ENCODE measurements around the gene MAVS.

MAVS gene

DNA sequence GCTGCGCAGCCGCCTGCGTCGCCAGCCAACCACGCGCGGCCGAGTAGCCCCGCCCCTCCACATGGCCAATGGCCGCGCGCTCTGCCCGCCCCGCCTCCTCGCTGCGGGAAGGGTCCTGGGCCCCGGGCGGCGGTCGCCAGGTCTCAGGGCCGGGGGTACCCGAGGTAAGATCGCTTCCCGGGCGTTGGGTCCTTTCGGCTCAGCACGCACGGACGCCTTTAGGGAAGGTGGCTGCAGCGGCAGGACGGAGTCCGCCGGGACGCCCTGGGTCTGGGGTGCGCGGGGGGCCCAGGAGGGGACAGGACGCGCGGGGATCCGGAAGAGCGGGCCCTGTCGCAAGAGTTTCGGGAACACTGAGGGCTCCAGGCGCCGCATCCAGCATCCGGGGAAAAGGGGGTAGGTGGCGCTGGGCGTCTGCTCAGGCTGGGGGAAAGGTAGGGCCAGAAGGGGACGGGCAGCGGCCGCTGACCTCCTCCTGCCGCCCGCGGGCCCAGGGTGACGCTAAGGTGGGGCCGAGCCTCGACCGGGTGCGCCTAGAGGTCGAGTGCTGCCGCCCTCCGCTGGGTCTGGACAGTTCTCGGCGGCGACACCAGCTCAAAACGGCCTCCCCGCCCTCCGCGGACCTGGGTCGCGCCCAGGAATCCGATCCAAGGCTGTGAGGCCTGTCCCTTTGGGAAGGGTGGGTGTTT is at the start of gene MAVS:
Gene MAVS (plus strand): TSS at position 95 of the 689 bp plus-strand sequence. CDS start 7,791 bp downstream, outside the sequence.
- peak; percentile 94 for DNase-seq

DNA sequence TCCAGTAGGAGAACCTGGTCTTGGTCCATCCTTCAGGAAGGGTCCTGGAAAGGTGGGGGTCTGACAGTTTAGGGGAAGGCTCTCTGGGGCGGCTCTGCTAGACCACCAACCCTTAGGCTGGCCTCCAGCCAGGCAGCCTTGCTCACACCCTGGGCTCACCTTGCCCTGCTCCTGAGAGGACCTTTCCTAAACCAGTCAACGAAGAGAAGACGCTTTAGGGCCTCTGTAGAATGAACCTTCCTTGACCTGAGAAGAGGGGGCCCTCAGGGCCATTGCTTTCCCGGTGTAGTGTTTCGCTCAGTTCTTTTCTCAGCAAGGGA is 49.4 kb upstream of the MAVS start:
- DNase-seq: no peak

DNA sequence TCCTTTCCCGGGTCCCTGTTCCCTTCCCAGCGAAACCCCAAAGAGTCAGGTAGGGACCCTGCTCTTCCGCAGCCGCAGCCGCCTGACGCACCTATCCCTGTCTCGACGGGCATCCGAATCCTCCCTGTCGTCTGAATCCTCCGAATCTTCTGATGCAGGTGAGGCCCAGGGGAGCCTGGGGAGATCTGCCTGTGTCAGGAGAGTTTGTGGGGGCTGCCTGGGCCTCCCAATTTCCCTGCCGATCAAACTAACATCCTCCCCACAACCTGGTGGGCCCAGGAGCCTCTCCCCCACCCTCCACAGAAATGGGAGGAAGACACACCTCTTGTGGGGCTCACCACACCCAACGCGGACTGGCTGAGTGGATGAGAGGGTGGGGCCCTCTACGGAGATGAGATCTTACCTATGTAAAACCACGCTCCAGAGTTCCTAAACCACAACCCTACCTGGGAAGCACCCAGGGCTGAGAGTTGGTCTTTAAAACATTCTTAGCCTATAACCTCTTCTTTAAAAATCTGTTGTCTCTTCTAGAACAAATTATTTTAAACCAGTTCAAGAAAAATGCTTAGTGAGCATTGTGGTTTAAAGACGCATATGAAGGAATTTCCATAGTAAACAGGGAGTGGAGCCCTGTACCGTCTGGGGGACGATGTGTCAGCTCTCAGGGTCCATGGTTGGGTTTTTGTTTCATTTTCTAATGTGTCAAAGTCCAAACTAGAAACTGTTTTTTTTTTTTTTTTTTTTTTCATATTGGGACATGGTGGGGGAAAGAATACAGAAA is 48.9 kb upstream of the MAVS start:
- no peak for DNase-seq

DNA sequence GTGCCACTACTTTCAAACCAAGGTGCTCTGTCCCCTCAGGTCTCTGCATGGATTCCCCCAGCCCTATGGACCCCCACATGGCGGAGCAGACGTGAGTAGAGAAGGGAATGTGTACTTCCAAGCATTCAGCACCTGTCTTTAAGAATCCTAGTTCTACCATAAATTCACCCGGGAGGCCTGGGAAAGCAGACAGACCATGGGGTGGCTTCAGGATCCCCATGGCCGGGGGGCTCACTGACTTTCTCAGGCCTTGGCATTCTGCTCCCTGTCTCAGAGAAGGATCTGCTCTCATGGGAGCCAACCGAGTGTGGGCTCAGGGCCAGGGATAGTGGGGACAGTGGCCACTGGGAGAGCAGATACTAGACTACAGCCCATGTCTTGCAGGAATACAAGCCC is 48.3 kb upstream of the MAVS start:
- DNase-seq: no peak

DNA sequence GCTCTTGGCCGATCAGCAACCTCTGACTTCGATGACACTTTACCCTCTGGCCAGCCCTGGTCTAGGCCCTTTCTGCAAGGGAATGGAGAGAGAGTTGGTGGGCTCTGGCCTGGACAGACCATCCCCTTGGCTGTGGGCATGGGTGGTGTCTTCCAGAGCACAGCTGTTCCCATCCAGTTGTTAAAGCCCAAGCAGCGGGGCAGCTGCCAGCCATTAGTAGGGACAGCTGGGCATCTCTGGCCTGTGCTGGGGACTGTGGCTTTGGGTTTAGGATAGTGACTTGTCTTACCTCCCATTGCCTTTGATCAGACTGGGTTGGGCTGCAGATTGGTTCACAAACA is 47.8 kb upstream of the MAVS start:
- DNase-seq: no peak

DNA sequence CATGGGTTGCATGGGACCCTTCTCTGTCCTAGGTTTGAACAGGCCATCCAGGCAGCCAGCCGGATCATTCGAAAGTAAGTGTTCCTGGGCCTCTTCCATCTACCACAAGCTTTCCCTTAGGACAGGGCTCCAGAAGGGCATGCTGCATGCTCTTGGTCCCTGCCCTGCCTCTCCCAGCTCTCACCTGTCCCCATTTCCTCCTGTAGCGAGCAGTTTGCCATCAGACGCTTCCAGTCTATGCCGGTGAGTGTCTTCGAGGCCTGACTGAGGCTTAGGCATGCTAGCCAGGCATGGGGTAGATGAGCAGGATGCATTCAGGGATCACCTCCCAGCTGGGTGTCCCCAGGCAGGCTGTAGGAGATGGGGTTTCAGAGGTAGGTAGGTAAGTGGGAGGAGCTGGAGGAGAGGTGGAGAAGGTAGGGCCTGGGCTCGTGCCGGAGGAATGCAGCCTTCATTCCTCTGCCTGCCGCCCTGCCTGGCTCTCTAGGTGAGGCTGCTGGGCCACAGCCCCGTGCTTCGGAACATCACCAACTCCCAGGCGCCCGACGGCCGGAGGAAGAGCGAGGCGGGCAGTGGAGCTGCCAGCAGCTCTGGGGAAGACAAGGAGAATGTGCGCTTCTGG is 46.3 kb upstream of the MAVS start:
- no peak for DNase-seq

DNA sequence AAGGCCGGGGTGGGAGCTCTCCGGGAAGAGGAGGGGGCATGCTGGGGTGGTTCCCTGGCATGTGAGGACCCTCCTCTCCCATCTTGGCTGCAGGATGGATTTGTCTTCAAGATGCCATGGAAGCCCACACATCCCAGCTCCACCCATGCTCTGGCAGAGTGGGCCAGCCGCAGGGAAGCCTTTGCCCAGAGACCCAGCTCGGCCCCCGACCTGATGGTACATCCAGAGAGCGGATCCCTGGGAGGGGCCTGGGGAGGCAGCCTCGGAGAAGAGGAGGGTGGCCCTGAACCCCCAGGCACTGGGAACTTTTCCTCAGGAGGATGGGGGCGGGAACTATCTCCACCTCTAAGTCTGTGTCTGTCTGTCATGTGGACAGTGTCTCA is 45.8 kb upstream of the MAVS start:
- DNase-seq: no peak

DNA sequence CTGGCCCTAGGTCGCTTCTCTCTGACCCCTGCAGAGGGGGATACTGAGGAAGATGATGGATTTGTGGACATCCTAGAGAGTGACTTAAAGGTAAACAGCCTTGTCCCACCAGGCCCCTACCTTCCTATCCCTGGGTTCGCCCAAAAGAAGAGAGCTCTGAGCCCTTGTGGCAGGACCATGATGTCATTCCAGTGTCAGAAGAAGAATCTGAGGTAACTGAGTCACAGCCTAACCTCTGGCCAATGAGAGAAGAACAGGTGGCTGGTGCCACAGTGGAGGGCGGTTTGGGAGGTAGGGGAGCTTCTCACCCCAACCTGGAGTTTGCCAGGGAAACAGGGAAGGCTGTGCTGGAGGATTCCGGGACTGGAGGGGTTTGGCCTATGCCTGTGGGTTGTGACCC is 45.3 kb upstream of the MAVS start:
- no peak for DNase-seq

DNA sequence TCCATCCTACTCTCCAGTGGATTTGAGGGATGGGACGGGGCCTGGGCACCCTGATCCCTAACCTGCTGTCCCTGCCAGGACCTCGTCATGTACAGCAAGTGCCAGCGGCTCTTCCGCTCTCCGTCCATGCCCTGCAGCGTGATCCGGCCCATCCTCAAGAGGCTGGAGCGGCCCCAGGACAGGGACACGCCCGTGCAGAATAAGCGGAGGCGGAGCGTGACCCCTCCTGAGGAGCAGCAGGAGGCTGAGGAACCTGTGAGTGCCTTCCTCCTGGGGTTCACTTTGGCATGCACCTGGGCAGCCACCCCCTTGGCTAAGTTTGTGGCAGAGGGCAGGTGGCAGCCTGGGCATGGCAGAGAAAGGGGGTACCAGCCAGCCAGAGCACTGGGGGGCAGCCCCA is 44.8 kb upstream of the MAVS start:
- no peak for DNase-seq

DNA sequence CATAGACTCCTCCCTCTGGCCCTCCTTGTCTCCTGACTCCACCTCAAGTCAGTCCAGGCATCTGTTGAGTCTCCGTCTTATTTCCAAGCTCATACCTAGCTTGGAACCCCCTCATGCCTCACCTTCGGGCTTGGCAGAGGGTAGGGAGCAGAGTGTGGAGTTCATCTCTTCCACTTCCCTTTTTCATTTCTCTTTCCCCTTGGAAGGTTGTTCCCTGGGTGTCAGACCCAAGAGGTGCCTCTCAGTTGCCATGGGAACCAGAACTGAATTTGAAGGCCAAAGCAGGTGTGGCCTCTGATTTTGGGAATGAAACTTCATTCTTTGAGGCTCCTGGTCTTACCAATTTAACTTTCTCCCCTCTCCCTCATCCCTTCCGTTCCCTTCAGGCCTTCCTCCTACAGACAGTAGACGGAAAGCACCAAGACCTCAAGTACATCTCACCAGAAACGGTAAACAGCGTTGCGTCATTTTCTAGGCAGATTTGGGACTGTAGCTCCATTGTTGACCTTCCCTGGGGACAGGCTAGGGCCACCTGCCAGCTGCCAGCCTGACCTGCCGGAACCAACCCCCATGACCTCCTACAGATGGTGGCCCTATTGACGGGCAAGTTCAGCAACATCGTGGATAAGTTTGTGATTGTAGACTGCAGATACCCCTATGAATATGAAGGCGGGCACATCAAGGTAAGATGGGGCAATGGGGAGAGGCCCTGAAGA is 44.0 kb upstream of the MAVS start:
- no peak for DNase-seq

DNA sequence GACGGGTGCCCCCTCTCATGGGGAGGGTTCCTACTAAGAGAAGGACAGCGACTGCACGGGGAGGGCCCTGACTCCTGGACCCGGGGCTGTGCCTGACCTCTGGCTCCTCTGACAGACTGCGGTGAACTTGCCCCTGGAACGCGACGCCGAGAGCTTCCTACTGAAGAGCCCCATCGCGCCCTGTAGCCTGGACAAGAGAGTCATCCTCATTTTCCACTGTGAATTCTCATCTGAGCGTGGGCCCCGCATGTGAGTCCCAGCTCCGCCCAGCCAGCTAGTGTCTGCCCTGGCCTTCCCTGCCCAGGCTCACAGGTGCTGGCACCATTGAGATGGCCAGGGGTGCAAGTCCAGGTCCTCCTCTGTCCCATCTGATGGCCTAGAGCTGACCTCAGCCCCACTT is 43.3 kb upstream of the MAVS start:
- no peak for DNase-seq

DNA sequence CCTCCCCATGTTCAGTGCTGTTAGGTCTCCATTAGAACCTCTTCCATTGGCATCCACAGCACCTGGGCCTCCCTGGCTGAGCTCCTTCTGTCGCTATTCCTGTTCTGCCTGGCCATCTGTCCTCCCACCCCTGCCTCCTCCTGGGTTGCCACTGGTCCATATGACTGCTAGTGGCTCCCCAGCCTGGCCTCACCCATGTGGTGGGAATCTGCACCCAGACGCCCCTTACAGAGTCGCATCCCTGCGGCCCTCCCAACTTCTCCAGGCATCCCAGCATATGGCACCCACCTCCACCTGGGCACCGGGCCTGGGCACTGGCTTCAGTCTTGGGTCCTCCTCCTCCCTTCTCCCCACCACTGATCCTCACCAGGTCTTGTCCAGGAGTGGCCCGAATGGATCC is 42.8 kb upstream of the MAVS start:
- DNase-seq: no peak

DNA sequence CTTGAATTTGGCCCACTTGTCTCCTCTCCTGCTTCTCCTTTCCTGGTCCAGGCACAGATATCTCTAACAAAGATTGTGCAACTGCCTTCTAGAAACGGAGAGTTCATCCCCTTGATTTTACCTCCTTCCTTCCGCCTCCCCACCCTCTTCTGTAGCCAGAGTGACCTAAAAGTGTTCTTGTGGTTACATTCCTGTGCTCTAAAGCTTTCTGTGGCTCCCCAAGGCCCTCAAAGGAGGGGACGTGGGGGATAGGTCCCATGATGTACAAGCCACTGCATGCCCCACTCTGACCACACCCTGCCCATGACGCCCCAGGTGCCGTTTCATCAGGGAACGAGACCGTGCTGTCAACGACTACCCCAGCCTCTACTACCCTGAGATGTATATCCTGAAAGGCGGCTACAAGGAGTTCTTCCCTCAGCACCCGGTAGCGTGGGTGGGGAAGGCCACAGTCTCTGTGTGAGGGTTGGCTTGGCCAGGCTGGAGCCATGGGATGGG is 42.3 kb upstream of the MAVS start:
- DNase-seq: no peak

DNA sequence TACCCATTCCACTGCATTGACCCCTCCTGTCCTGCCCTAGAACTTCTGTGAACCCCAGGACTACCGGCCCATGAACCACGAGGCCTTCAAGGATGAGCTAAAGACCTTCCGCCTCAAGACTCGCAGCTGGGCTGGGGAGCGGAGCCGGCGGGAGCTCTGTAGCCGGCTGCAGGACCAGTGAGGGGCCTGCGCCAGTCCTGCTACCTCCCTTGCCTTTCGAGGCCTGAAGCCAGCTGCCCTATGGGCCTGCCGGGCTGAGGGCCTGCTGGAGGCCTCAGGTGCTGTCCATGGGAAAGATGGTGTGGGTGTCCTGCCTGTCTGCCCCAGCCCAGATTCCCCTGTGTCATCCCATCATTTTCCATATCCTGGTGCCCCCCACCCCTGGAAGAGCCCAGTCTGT is 41.9 kb upstream of the MAVS start:
- no peak for DNase-seq

DNA sequence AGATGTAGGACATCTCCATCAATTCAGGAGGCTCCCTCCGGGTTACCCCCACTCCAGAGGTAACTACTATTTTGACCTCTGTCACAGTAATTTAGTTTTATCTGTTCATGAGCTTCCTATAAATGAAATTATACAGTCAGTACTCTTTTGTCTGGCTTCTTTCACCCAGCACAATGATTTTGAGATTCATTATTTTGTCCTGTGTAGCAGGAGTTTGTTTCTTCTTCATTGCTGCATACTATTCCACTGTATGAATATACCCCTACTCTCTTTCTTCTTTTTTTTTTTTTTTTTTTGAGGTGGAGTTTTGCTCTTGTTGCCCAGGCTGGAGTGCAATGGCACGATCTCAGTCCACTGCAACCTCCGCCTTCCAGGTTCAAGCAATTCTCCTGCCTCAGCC is 38.1 kb upstream of the MAVS start:
- no peak for DNase-seq

DNA sequence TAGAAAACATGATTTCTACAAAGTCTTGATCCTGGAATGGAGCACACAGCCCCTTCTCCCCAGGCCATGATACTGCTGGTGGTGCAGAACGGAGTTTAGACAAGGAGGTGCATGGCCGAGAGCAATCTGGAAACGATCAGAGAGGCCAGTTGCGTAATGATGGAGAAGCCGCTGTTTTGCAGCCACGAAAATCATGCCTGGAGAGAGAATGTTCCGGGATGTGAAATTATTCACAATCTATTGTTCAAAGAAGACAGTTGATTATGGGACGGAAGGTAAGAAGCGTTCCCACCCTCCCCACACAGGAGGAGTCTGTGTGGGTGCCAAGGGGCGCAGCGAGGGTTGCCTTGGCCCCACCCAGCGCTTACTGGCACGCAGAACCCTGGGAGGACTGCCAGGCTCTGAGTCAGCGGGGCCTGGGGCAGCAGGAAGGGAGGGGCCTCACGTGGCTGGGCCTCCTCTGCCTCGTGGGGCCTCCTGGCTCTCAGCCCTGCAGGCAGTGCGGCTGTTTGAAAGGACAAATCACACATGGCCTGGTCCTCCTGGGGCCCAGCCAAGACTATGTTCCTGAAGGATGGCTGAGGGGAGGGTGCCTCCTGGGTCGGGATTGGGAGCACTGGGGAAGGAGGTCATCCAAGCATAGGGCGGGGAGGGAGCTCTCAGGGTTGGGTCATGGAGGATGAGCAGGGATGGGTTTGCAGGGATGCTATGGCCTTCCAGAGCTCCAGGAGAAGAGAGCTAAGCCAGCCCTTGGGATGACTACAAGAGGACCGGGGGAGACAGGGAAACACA is 35.0 kb upstream of the MAVS start:
- peak; percentile 91 for DNase-seq

DNA sequence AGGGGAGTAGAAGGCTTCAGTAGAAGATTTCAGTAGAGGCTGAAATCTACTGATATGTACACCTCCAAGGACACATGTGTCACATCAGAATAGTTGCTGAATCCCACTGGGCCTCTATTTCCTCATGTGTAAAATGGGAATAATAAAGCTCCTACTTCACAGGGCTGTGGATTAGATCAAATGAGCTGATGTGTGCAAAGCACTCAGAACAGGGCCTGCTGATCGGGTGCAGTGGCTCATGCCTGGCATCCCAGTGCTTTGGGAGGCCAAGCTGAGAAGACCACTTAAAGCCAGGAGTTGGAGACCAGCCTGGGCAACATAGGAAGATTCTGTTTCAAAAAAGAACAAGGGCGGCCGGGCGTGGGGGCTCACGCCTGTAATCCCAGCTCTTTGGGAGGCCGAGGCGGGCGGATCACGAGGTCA is 34.4 kb upstream of the MAVS start:
- DNase-seq: no peak

DNA sequence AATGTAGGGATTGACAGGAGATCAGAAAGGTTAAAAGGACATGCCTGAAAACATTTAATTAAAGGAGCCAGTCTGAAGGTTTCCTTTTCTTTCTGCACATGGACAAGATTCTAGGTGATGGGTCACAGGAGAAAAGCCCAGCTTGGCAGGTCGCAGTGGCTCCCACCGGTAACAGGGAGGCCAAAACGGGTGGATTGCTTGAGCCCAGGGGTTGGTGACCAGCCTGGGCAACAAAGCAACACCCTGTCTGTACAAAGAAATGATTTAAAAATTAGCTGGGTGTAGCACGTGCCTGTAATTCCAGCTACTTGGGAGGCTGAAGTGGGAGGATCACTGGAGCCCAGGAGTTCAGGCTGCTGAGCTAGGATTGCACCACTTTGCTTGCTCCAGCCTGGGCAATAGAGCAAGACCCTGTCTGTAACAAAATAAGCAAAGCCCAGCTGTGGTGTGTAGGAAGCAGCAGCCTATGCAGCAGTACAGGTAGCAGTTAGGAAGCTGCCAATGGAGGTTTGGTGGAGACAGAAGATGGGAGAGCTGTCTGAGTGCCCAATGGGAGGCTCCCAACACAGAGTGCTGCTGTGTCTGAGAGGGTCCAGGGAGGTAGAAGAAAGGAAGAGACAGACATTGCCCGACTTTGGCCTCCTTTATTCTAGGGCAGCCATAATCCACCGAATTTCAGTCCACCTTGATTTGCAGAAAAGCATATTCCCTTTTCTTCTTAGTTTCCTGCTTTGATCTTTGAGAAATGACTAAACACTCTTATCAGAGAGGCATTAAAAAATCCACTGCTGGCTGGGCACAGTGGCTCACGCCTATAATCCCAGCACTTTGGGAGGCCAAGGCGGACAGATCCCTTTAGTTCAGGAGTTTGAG is 33.4 kb upstream of the MAVS start:
- no peak for DNase-seq

DNA sequence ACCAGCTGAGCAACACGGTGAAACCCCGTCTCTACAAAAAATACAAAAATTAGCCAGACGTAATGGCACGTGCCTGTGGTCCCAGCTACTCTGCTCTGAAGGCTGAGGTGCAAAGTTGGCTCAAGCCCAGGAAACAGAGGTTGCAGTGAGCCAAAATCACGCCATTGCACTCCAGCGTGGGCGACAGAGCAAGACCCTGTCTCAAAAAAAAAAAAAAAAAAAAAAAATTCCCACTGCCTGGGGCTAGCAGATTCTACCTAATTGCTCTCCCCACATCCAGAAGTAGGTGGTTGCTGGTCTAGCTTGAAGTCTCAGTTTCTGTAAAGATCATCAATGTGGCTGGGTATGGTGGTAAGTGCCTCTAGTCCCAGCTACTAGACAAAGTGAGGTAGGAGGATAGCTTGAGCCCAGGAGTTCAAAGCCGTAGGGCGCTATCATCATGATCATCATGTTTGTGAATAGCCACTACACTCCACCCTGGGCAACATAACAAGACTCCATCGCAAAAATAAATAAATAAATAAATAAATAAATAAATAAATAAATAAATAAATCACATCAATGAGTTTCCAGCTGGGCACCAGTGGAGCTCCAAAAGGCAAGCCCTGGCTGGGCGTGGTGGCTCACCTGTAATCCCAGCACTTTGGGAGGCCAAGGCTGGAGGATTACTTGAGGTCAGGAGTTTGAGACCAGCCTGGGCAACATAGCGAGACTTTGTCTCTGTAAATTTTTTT is 32.6 kb upstream of the MAVS start:
- no peak for DNase-seq

DNA sequence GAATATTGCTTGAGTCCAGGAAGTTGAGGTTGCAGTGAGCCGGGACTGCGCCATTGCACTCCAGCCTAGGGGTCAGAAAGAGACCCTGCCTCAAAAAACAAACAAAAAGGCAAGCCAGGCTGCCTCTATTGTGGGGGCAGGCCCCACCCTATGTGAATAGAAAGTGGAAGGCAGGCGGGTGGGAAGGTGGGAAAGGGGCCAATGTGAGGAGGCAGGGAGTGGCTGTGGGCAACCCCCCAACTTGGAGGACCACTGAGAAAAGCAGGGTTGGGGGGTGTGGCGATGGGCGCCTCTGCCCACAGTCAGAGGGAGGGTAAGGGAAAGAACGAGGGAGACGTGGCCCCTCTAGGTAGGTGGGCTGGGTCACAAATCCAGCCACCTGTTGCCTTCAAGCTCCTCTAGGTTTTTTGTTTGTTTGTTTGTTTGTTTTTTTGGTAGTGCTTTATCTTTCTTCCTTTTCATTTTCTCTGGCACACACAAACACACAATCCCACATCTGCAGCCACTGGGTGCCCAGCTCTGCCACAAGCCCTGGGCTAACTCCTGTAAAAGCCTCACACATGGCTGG is 31.6 kb upstream of the MAVS start:
- DNase-seq: no peak

Data from eye (tissue), 1 donor.